ENCODE measurements around the gene WWC2. TPM values are rescaled to one million over a fixed set of nuclear protein-coding genes. Genes with fewer than 3 reads are reported as not detected.

Gene WWC2
- total RNA-seq, 1 donor from 2014 or later: 0.47 TPM

- no peaks in the 10 kb centered on the region for H3K9me3 Mint-ChIP-seq
- H3K4me3 Mint-ChIP-seq: no peak overlapping the region
- intact Hi-C loops (cut with micrococcal nuclease): no loop called here
- no peaks in the 10 kb centered on the region for H3K4me1 Mint-ChIP-seq
- ChIA-PET POLR2A (no interaction called here), CTCF (no interaction called here)
- DNase-seq (no peak), ATAC-seq (ENCODE audit: low read depth) (no peak)
- no peaks in the 10 kb centered on the region for H3K27me3 Mint-ChIP-seq
- TF ChIP-seq, protein P1, sequence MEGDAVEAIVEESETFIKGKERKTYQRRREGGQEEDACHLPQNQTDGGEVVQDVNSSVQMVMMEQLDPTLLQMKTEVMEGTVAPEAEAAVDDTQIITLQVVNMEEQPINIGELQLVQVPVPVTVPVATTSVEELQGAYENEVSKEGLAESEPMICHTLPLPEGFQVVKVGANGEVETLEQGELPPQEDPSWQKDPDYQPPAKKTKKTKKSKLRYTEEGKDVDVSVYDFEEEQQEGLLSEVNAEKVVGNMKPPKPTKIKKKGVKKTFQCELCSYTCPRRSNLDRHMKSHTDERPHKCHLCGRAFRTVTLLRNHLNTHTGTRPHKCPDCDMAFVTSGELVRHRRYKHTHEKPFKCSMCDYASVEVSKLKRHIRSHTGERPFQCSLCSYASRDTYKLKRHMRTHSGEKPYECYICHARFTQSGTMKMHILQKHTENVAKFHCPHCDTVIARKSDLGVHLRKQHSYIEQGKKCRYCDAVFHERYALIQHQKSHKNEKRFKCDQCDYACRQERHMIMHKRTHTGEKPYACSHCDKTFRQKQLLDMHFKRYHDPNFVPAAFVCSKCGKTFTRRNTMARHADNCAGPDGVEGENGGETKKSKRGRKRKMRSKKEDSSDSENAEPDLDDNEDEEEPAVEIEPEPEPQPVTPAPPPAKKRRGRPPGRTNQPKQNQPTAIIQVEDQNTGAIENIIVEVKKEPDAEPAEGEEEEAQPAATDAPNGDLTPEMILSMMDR (IDR thresholded peaks at IDR 0.05): no peak
- no peaks in the 10 kb centered on the region for H3K36me3 Mint-ChIP-seq (ENCODE audit: low read depth)
- no peak overlapping the region for H3K27ac Mint-ChIP-seq
Measured at GRCh38 chr4:183312841-183313240, 213.8 kb downstream of the WWC2 start.

DNA sequence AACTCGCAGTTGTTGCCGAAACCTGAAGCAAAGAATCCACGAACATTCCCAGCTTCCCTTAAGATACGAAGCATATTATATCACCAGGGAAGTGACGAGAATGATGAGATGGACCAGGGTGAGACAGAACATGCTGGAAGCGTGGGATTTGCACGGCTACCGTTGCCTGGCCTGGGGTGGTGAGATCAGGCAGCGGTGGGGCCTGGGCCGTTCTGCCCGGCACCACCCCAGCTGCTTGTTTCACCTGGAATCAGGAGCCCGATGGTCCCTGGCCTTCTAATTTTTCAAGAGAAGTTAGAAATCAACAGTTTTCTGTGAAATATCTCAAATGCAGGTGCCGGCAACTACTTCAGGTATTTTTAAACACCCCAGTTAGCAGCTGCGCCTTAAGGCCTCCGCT lies 215.3 kb downstream of the WWC2 start:
- ChIA-PET CTCF (no interaction called here), POLR2A (no interaction called here)
- Mint-ChIP-seq H3K4me3 (no peak overlapping the region), H3K27ac (no peak overlapping the region), H3K9me3 (no peaks in the 10 kb centered on the region), H3K4me1 (no peaks in the 10 kb centered on the region), H3K27me3 (no peaks in the 10 kb centered on the region), H3K36me3 (ENCODE audit: low read depth) (no peaks in the 10 kb centered on the region)
- TF ChIP-seq, protein P1 (IDR thresholded peaks at IDR 0.05): no peak
- intact Hi-C loops (cut with micrococcal nuclease): no loop called here
- DNase-seq (no peak), ATAC-seq (ENCODE audit: low read depth) (no peak)

- CTCF ChIA-PET: no interaction called here
- Mint-ChIP-seq H3K27ac (no peak overlapping the region), H3K36me3 (ENCODE audit: low read depth) (no peaks in the 10 kb centered on the region), H3K27me3 (no peaks in the 10 kb centered on the region), H3K9me3 (no peaks in the 10 kb centered on the region), H3K4me1 (no peaks in the 10 kb centered on the region), H3K4me3 (no peak overlapping the region)
- no peak for DNase-seq
- intact Hi-C loops (cut with micrococcal nuclease): no loop called here
- POLR2A ChIA-PET: no interaction called here
- no peak for ATAC-seq (ENCODE audit: low read depth)
- TF ChIP-seq, protein P1 (IDR thresholded peaks at IDR 0.05): no peak
Measured at GRCh38 chr4:183314806-183315205, 215.7 kb downstream of the WWC2 start.

DNA sequence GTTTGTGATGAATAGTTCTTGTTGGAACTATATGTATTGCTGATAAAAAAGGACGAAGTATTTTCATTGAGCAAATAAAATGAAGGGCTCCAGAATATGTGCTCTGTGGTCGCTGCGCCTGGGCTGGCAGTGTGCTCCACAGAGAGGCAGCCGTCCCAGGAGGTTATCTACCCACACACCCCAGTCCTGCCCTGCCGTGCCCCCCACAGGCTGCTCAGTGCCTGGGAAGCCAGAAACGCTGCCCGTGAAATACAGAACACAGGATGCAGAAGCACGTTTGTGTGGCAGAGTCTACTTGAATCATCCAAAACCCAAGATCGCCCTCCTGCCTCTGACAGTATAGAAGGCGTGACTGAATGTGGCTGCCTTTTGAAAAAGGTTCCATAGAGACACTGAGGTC lies 219.6 kb downstream of the WWC2 start:
- Mint-ChIP-seq H3K4me1 (no peaks in the 10 kb centered on the region), H3K9me3 (no peaks in the 10 kb centered on the region), H3K36me3 (ENCODE audit: low read depth) (no peaks in the 10 kb centered on the region), H3K27ac (no peak overlapping the region), H3K4me3 (no peak overlapping the region), H3K27me3 (peaks cover 3% of the 10 kb centered on the region)
- ChIA-PET POLR2A (no interaction called here), CTCF (no interaction called here)
- intact Hi-C loops (cut with micrococcal nuclease): no loop called here
- ATAC-seq (ENCODE audit: low read depth) (no peak), DNase-seq (no peak)
- TF ChIP-seq, protein P1 (IDR thresholded peaks at IDR 0.05): no peak

GRCh38 chr4:183320211-183321059 lies 221.4 kb downstream of the WWC2 start, which contains the start of gene CLDN22:
Gene CLDN22, minus strand, starts transcription at chr4:183320276. Its CDS starts 58 bp downstream, at chr4:183320218.
- Mint-ChIP-seq H3K9me3 (no peaks in the 10 kb centered on the region), H3K4me1 (no peaks in the 10 kb centered on the region), H3K27ac (no peak within 1 kb of the TSS), H3K27me3 (peaks cover 3% of the 10 kb centered on the region), H3K4me3 (no peak within 1 kb of the TSS), H3K36me3 (ENCODE audit: low read depth) (no peaks in the 10 kb centered on the region)
- ChIA-PET POLR2A (no interaction called here), CTCF (interaction anchor here (0.7 kb wide), 1 partner anchor 14 kb away, joined by 3 read pairs; no protein-coding TSS in a partner anchor)
- ATAC-seq (ENCODE audit: low read depth): no peak
- TF ChIP-seq, protein P1 (IDR thresholded peaks at IDR 0.05): no peak
- no peak for DNase-seq
- intact Hi-C loops (cut with micrococcal nuclease): no loop called here
